Measurements from ENCODE around the gene DPP9.

Gene DPP9

GRCh38 chr19:4657262-4657661 lies 66.4 kb downstream of the DPP9 start:
- DNase-seq (ENCODE audit: low spot score), result no peak
- no peak for TF ChIP-seq CTCF (IDR thresholded peaks at IDR 0.05; ENCODE audit: extremely low read depth, missing control alignments)

- no peak for TF ChIP-seq CTCF (IDR thresholded peaks at IDR 0.05; ENCODE audit: extremely low read depth, missing control alignments)
- DNase-seq (ENCODE audit: low spot score), result no peak
Observed at GRCh38 chr19:4656102-4656501, 67.5 kb downstream of the DPP9 start.

GRCh38 chr19:4654437-4655361 lies 68.9 kb downstream of the DPP9 start:
- no peak for TF ChIP-seq CTCF (IDR thresholded peaks at IDR 0.05; ENCODE audit: extremely low read depth, missing control alignments)
- no peak for DNase-seq (ENCODE audit: low spot score)

GRCh38 chr19:4653793-4654436 lies 69.7 kb downstream of the DPP9 start:
- TF ChIP-seq CTCF (IDR thresholded peaks at IDR 0.05; ENCODE audit: extremely low read depth, missing control alignments), result no peak
- DNase-seq (ENCODE audit: low spot score), result no peak

GRCh38 chr19:4652075-4652474 lies 71.6 kb downstream of the DPP9 start:
- DNase-seq (ENCODE audit: low spot score), result no peak
- TF ChIP-seq CTCF (IDR thresholded peaks at IDR 0.05; ENCODE audit: extremely low read depth, missing control alignments), result no peak

- DNase-seq (ENCODE audit: low spot score), result no peak
Observed at GRCh38 chr19:4650159-4650558, 73.5 kb downstream of the DPP9 start.

More at GRCh38 chr19:4650159-4650558, 73.5 kb downstream of the DPP9 start:
- no peak for TF ChIP-seq CTCF (IDR thresholded peaks at IDR 0.05; ENCODE audit: extremely low read depth, missing control alignments)

Measured in GM20000 (cell line).